GM23248 (cell line): ENCODE measurements around the gene DYNLRB1. TPM values are rescaled to one million over a fixed set of nuclear protein-coding genes. Genes with fewer than 3 reads are reported as not detected.

Source experiments
- DNase-seq: peaks from one replicate; pipeline ENCODE4 v3.0.0-alpha.2; 2015
- H2AFZ ChIP-seq: fragments of 200-600 bp; sonication (generic); 2 replicates; pipeline ENCODE4 v1.6.1; 2016; ENCODE audit warnings: antibody characterized with exemption
- H3F3A ChIP-seq: fragments of 200-600 bp; sonication (generic); 2 replicates; pipeline ENCODE4 v1.6.1; 2016; ENCODE audit warnings: mild to moderate bottlenecking, antibody characterized with exemption, mixed run types; ENCODE audit not compliant: insufficient read depth
- H3K27ac ChIP-seq: fragments of 200-600 bp; sonication (generic); 2 replicates; pipeline ENCODE4 v1.5.1; 2016; ENCODE audit warnings: mild to moderate bottlenecking
- H3K27me3 ChIP-seq: fragments of 200-600 bp; sonication (generic); replicated peaks from 2 replicates; pipeline ENCODE4 v1.6.1; 2016; ENCODE audit warnings: mild to moderate bottlenecking; ENCODE audit not compliant: insufficient read depth
- H3K36me3 ChIP-seq: fragments of 200-600 bp; sonication (generic); 2 replicates; pipeline ENCODE4 v1.6.1; 2016; ENCODE audit warnings: low read depth, mild to moderate bottlenecking
- H3K4me1 ChIP-seq: fragments of 200-600 bp; sonication (generic); 2 replicates; pipeline ENCODE4 v1.6.1; 2016; ENCODE audit warnings: mild to moderate bottlenecking; ENCODE audit not compliant: insufficient read depth
- H3K4me2 ChIP-seq: fragments of 200-600 bp; sonication (generic); one replicate; pipeline ENCODE4 v1.6.1; 2016; ENCODE audit warnings: mild to moderate bottlenecking; ENCODE audit not compliant: unreplicated experiment
- H3K4me3 ChIP-seq: fragments of 200-600 bp; sonication (generic); 2 replicates; pipeline ENCODE4 v1.5.1; 2016; ENCODE audit warnings: mild to moderate bottlenecking
- H3K79me2 ChIP-seq: fragments of 200-600 bp; sonication (generic); 2 replicates; pipeline ENCODE4 v1.6.1; 2016; ENCODE audit warnings: mild to moderate bottlenecking; ENCODE audit not compliant: insufficient read depth
- H3K9ac ChIP-seq: fragments of 200-600 bp; sonication (generic); 2 replicates; pipeline ENCODE4 v1.6.1; 2016; ENCODE audit warnings: mild to moderate bottlenecking
- H3K9me2 ChIP-seq: fragments of 200-600 bp; sonication (generic); 2 replicates; pipeline ENCODE4 v1.6.1; 2016; ENCODE audit warnings: mixed run types, mild to moderate bottlenecking, moderate library complexity; ENCODE audit not compliant: insufficient read depth
- H3K9me3 ChIP-seq: fragments of 200-600 bp; sonication (generic); one replicate; pipeline ENCODE4 v1.6.1; 2017; ENCODE audit warnings: low read depth
- H4K20me1 ChIP-seq: fragments of 200-600 bp; sonication (generic); 2 replicates; pipeline ENCODE4 v1.6.0; 2016; ENCODE audit not compliant: insufficient read depth
- EZH2 ChIP-seq: fragments of 200-600 bp; sonication (generic); IDR thresholded peaks from 2 replicates; pipeline ENCODE4 v1.6.1; 2018; ENCODE audit warnings: antibody characterized with exemption, mild to moderate bottlenecking; ENCODE audit not compliant: insufficient read depth, poor library complexity, severe bottlenecking
- EZH2phosphoT487 ChIP-seq: fragments of 200-600 bp; sonication (generic); IDR thresholded peaks from 2 replicates; pipeline ENCODE4 v1.6.1; 2018; ENCODE audit warnings: antibody characterized with exemption, moderate library complexity, mild to moderate bottlenecking, low read depth; ENCODE audit not compliant: insufficient read depth
- WGBS, 2 experiments: methylation state at CpG; one replicate each; pipeline ENCODE4 v1.1.6; 2015 to 2017; ENCODE audit warnings: low lambda C conversion rate in 2 of 2, low coverage in 1 of 2; ENCODE audit errors: missing lambda C conversion rate in 2 of 2; 5-methylcytosine and 5-hydroxymethylcytosine counted together
- in situ Hi-C: fragments of 300-500 bp; cut with MboI; formaldehyde crosslinking; loops from 2 replicates; pipeline ENCODE4 v1.15.0; 2020
- polyA plus RNA-seq: library from polyadenylated mRNA; unstranded; fragments of >200 nt; fragmentation: Nextera tagmentation; extraction: Ambion mirVana; gene quantifications from 2 replicates; pipeline ENCODE4 v1.2.1, GENCODE V29; 2016
- total RNA-seq: library from RNA; depleted of rRNA; stranded (reverse); fragments of >200 nt; shearing (Covaris generic); gene quantifications from 2 replicates; pipeline ENCODE4 v1.2.3, GENCODE V29; 2014

Gene DYNLRB1
- total and polyA plus RNA-seq, 2 experiments from 2014 or later: 100 to 279 TPM

GRCh38 chr20:34569598-34569997, 53.4 kb downstream of the DYNLRB1 start:
- H3K4me3 ChIP-seq: no peak overlapping the region
- H3K4me2 ChIP-seq: no peak overlapping the region
- H2AFZ ChIP-seq: no peak overlapping the region
- H3K9me3 ChIP-seq: no peaks in the 10 kb centered on the region
- no peaks in the 10 kb centered on the region for H3K27me3 ChIP-seq
- H4K20me1 ChIP-seq: no peaks in the 10 kb centered on the region
- H3K36me3 ChIP-seq: no peaks in the 10 kb centered on the region
- 31 to 47% methylated on average over 2 of the region's 2 CpGs for WGBS, 2 experiments
- H3K79me2 ChIP-seq: no peaks in the 10 kb centered on the region
- no peak overlapping the region for H3K9ac ChIP-seq
- in situ Hi-C loops: no loop called here
- no peaks in the 10 kb centered on the region for H3K9me2 ChIP-seq
- H3K27ac ChIP-seq: no peak overlapping the region
- TF ChIP-seq EZH2: no peak
- no peak for TF ChIP-seq EZH2phosphoT487
- peaks cover 14% of the 10 kb centered on the region for H3K4me1 ChIP-seq
- H3F3A ChIP-seq: peaks cover 14% of the 10 kb centered on the region
- peak; percentile 46 for DNase-seq

GRCh38 chr20:34570859-34571306, 54.7 kb downstream of the DYNLRB1 start:
- DNase-seq: peak; percentile 80

GRCh38 chr20:34571753-34572152, 55.5 kb downstream of the DYNLRB1 start:
- Histone ChIP-seq H3F3A (peaks cover 14% of the 10 kb centered on the region), H3K27ac (no peak overlapping the region), H3K9me2 (no peaks in the 10 kb centered on the region), H3K27me3 (no peaks in the 10 kb centered on the region), H3K9me3 (no peaks in the 10 kb centered on the region), H3K9ac (no peak overlapping the region), H3K79me2 (no peaks in the 10 kb centered on the region), H4K20me1 (no peaks in the 10 kb centered on the region), H3K36me3 (no peaks in the 10 kb centered on the region), H3K4me2 (no peak overlapping the region), H2AFZ (no peak overlapping the region), H3K4me3 (no peak overlapping the region), H3K4me1 (peaks cover 14% of the 10 kb centered on the region)
- no peak for DNase-seq
- TF ChIP-seq EZH2phosphoT487: no peak
- no peak for TF ChIP-seq EZH2
- in situ Hi-C loops: no loop called here
- 77 to 85% methylated on average over 5 of the region's 5 CpGs for WGBS, 2 experiments

More at GRCh38 chr20:34570859-34571306, 54.7 kb downstream of the DYNLRB1 start:
- H3K9me2 ChIP-seq: no peaks in the 10 kb centered on the region
- H3K4me3 ChIP-seq: no peak overlapping the region
- H3K27me3 ChIP-seq: no peaks in the 10 kb centered on the region
- 24 to 37% methylated on average over 3 of the region's 3 CpGs for WGBS, 2 experiments
- H3F3A ChIP-seq: peaks cover 14% of the 10 kb centered on the region
- no peak overlapping the region for H3K9ac ChIP-seq
- peaks cover 14% of the 10 kb centered on the region for H3K4me1 ChIP-seq
- H4K20me1 ChIP-seq: no peaks in the 10 kb centered on the region
- in situ Hi-C loops: no loop called here
- TF ChIP-seq EZH2 (no peak), EZH2phosphoT487 (peak; percentile 93)
- H3K27ac ChIP-seq: peak overlapping the region; percentile 42; the same call in 1 of the 2 replicates
- H2AFZ ChIP-seq: no peak overlapping the region
- no peaks in the 10 kb centered on the region for H3K9me3 ChIP-seq
- no peaks in the 10 kb centered on the region for H3K79me2 ChIP-seq
- no peaks in the 10 kb centered on the region for H3K36me3 ChIP-seq
- H3K4me2 ChIP-seq: no peak overlapping the region

DNA sequence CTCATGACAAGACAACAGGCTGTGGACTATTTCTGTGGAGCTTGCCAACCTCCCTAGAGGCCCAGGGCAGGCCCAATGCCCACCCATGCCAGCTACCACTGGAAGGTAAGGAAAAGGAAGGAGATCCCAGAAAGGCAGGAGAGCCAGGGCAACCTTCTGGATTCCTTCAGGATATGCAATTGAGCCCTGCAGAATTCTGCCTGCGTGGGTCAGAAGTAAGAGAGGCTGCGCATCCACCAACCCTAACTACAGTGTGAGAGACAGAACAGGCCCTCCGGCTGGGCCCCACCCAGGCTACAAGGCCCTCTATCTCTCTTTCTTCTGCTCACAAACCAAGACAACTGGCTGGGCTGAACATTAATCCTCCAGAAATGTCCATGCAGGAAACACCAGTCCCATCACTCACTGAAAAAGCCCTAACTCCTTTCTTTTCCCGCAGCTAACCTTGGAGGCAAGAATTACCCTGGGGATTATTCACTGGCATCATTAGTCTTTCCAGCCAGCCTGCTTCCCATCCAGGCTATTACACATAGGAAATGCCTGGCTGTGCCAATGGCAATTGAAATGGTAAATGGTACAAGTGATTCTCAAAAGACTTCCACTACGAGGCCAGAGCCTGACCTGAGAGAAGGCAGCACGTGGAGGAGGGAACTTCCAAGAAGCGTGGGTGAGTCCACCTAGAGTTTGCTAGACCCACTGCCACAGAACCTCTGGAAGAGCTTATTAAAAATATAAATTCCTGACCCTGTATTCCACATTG, 57.5 kb downstream of the DYNLRB1 start:
- H3K9me2 ChIP-seq: no peaks in the 10 kb centered on the region
- TF ChIP-seq EZH2 (no peak), EZH2phosphoT487 (no peak)
- no peak overlapping the region for H2AFZ ChIP-seq
- H3K27me3 ChIP-seq: no peaks in the 10 kb centered on the region
- H3K79me2 ChIP-seq: no peaks in the 10 kb centered on the region
- H3F3A ChIP-seq: peaks cover 14% of the 10 kb centered on the region
- H4K20me1 ChIP-seq: no peaks in the 10 kb centered on the region
- H3K9ac ChIP-seq: no peak overlapping the region
- H3K36me3 ChIP-seq: no peaks in the 10 kb centered on the region
- H3K4me3 ChIP-seq: no peak overlapping the region
- no peak overlapping the region for H3K4me2 ChIP-seq
- in situ Hi-C loops: no loop called here
- no peak overlapping the region for H3K27ac ChIP-seq
- peaks cover 16% of the 10 kb centered on the region for H3K4me1 ChIP-seq
- DNase-seq: no peak
- H3K9me3 ChIP-seq: no peaks in the 10 kb centered on the region
- WGBS, 2 experiments: 91 to 93% methylated on average over 7 of the region's 7 CpGs
